Esophagus squamous epithelium (tissue), 5 donors: ENCODE measurements around the gene SLIRP. TPM values are rescaled to one million over a fixed set of nuclear protein-coding genes. Genes with fewer than 3 reads are reported as not detected.

Experiments used
- DNase-seq: peaks from one replicate; lab custom pipeline; 2025; lab: John Stamatoyannopoulos, UW
- H3K27ac ChIP-seq, 4 donors: fragments of 200-600 bp; sonication (generic); one replicate each; pipeline ENCODE4 v1.5.1; 2016 to 2019; ENCODE audit warnings: mild to moderate bottlenecking in 1 of 4
- H3K27me3 ChIP-seq, 4 donors: fragments of 200-600 bp; sonication (generic); 1 replicate in 3 of 4; 2 replicates in 1 of 4; pipeline versions ENCODE4 v1.5.1 to v1.6.0; 2017 to 2021; ENCODE audit warnings: antibody characterized with exemption in 1 of 4
- H3K36me3 ChIP-seq, 3 donors: fragments of 200-600 bp; sonication (generic); one replicate each; pipeline ENCODE4 v1.5.1; 2016 to 2019
- H3K4me1 ChIP-seq, 3 donors: fragments of 200-600 bp; sonication (generic); one replicate each; pipeline ENCODE4 v1.5.1; 2017 to 2019
- H3K4me3 ChIP-seq, 4 donors: fragments of 200-600 bp; sonication (generic); 1 replicate in 3 of 4; 2 replicates in 1 of 4; pipeline ENCODE4 v1.5.1; 2016 to 2019; ENCODE audit warnings: mild to moderate bottlenecking in 2 of 4, moderate library complexity in 1 of 4
- H3K9me3 ChIP-seq, 3 donors: fragments of 200-600 bp; sonication (generic); one replicate each; pipeline ENCODE4 v1.5.1; 2016 to 2019
- POLR2A ChIP-seq, 4 donors: fragments of 450-650 bp; IDR thresholded peaks; one replicate each; pipeline ENCODE4 v1.6.1; 2017; ENCODE audit warnings: antibody characterized with exemption in 4 of 4, mild to moderate bottlenecking in 4 of 4, moderate library complexity in 3 of 4
- WGBS, 2 donors: methylation state at CpG; one replicate each; pipeline ENCODE4 v1.1.5; 2018; 5-methylcytosine and 5-hydroxymethylcytosine counted together
- intact Hi-C: fragments of 100-400 bp; cut with DNase I; formaldehyde crosslinking; loops from one replicate; pipeline ENCODE4 v1.15.0; 2022
- total RNA-seq, 4 donors: library from RNA; depleted of rRNA; stranded (reverse); fragments of >200 nt; gene quantifications; one replicate each; pipeline ENCODE4 v1.1.0, GENCODE V29; 2016
- TF ChIP-seq, protein P1 (sequence below), 6 experiments: fragments of 450-650 bp in 4 of 6; fragments of 200-600 bp in 2 of 6; sonication (generic) in 2 of 6; IDR thresholded peaks; one replicate each; pipeline ENCODE4 v1.5.1; 2016 to 2019; ENCODE audit warnings: antibody characterized with exemption in 6 of 6, mild to moderate bottlenecking in 4 of 6, moderate library complexity in 4 of 6
- donor health status: DM: yes; HTN: yes; CAD: no.

Gene SLIRP
- total RNA-seq, 4 donors from 2014 or later: 125 to 487 (median 290) TPM

DNA sequence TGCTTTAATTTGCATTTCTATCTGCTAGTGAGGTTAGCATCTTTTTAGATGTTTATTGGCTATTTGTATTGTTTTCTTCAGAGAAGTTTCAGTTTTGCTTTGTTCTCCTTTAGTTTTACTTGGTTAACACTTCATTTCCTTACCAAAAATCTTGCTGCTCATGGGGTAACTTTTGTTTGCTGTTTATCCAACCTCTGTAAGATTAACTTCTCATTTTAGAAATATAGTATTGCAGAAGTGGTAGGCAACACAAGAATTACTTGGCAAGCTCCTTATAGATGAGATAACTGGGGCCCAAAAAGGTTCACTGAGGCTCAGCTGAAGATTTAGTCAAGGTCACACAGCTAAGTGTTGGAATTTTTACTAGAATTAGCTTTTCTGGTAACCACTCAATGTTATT is 40.6 kb upstream of the SLIRP start:
- Histone ChIP-seq H3K9me3 (no peaks in the 10 kb centered on the region), H3K27ac (no peak overlapping the region), H3K4me3 (no peak overlapping the region), H3K4me1 (peaks cover 0 to 8% (median 0%) of the 10 kb centered on the region in 3 donors), H3K36me3 (peaks cover 0 to 10% (median 0%) of the 10 kb centered on the region in 3 donors), H3K27me3 (no peaks in the 10 kb centered on the region)
- no peak for TF ChIP-seq POLR2A (IDR thresholded peaks at IDR 0.05)
- TF ChIP-seq, protein P1, sequence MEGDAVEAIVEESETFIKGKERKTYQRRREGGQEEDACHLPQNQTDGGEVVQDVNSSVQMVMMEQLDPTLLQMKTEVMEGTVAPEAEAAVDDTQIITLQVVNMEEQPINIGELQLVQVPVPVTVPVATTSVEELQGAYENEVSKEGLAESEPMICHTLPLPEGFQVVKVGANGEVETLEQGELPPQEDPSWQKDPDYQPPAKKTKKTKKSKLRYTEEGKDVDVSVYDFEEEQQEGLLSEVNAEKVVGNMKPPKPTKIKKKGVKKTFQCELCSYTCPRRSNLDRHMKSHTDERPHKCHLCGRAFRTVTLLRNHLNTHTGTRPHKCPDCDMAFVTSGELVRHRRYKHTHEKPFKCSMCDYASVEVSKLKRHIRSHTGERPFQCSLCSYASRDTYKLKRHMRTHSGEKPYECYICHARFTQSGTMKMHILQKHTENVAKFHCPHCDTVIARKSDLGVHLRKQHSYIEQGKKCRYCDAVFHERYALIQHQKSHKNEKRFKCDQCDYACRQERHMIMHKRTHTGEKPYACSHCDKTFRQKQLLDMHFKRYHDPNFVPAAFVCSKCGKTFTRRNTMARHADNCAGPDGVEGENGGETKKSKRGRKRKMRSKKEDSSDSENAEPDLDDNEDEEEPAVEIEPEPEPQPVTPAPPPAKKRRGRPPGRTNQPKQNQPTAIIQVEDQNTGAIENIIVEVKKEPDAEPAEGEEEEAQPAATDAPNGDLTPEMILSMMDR (IDR thresholded peaks at IDR 0.05): no peak
- DNase-seq: no peak
- intact Hi-C loops: no loop called here

DNA sequence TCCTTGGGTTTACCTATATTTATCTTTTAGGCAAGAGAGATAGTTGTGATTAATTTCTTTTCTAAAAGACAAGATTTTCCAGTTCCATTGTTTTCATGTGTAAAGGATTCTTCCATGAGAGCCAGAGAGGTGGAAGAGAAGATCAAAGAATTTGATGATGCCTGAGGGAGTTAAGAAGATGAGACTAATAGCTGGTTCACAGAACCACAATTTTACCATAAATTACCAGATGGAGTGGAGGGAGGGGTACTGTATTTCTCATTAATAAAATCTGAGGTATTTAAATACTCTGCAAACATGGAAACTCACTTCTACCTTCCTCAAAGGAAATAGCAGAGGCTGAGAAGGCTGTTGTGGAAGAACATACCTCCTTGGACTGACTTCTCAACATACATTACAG is 34.7 kb upstream of the SLIRP start:
- Histone ChIP-seq H3K27ac (no peak overlapping the region), H3K36me3 (peaks cover 0 to 56% (median 11%) of the 10 kb centered on the region in 3 donors), H3K4me1 (no peaks in the 10 kb centered on the region), H3K27me3 (no peaks in the 10 kb centered on the region), H3K4me3 (no peak overlapping the region), H3K9me3 (no peaks in the 10 kb centered on the region)
- TF ChIP-seq, protein P1 (IDR thresholded peaks at IDR 0.05): no peak
- intact Hi-C loops: no loop called here
- DNase-seq: no peak

DNA sequence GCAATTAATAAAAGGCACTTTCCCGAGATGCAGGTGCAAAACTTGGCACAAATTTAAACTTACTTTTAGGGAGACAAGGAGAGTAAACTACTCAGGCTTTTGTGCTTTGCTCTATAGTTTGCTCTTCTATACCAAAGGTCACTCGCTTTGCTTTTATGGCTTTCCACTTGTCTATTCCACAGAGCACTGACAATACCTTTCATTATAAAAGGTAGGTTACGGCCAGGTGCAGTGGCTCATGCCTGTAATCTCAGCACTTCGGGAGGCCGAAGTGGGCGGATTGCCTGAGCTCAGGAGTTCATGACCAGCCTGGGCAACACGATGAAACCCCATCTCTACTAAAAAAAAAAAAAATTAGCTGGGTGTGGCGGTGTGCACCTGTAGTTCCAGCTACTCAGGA is 33.0 kb upstream of the SLIRP start:
- WGBS, 2 donors: 86 to 88% methylated on average over 8 of the region's 8 CpGs

DNA sequence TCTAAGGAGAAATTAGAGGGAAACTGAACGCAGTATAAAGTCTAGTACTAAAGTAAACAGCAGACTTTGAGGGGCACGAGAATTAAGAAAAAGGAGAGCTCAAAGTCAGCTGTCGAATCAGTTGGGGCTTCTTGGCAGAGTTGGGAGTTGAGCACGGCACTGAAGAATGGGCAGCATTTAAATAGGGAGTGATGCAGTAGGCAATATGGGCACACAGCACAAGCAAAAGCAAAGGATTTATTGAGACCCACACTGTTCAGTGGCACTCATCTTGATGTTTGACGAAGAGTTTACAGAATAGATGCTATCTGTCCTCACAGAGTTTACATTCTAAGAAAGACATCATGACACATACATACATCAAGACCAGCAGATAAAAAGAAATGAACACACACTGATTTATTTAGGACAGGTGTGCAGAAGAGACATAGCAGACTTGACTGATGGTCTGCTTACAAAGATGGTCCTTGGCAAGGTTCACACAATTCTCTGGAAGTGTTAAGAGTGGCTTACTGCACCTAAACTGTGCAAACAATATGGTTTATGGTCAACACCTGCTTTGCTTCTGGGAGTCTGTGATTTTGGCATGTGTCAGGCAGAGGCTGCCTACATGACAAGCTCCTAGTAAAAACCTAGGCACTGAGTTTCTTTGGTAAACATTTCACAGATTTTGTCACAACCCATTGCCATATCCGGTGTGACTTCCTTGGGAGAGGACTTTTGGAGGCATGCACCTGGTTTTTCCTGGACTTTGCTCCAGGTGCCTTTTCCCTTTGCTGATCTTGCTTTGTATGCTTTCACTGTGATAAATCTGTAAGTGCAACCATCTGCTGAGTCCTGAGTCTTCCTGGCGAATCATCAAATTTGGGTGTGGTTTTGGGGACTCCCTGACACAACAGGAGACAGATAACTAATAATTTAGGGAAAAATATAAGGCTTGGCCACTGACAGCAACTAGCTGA is 26.4 kb upstream of the SLIRP start:
- H3K27me3 ChIP-seq: no peaks in the 10 kb centered on the region
- peaks cover 0 to 52% (median under 1%) of the 10 kb centered on the region in 3 donors for H3K36me3 ChIP-seq
- no peak for DNase-seq
- intact Hi-C loops: no loop called here
- TF ChIP-seq POLR2A (IDR thresholded peaks at IDR 0.05): no peak
- TF ChIP-seq, protein P1 (IDR thresholded peaks at IDR 0.05): no peak
- H3K4me1 ChIP-seq: peaks cover 0 to 11% (median 4%) of the 10 kb centered on the region in 3 donors
- no peak overlapping the region for H3K27ac ChIP-seq
- WGBS, 2 donors: 60 to 64% methylated on average over 7 of the region's 7 CpGs
- no peaks in the 10 kb centered on the region for H3K9me3 ChIP-seq
- H3K4me3 ChIP-seq: no peak overlapping the region

More for the DNA sequence above, 33.0 kb upstream of the SLIRP start:
- Histone ChIP-seq H3K9me3 (no peaks in the 10 kb centered on the region), H3K4me1 (no peaks in the 10 kb centered on the region), H3K27ac (no peak overlapping the region), H3K27me3 (no peaks in the 10 kb centered on the region), H3K4me3 (no peak overlapping the region), H3K36me3 (peaks cover 0 to 72% (median 11%) of the 10 kb centered on the region in 3 donors)
- intact Hi-C loops: no loop called here
- no peak for TF ChIP-seq POLR2A (IDR thresholded peaks at IDR 0.05)
- TF ChIP-seq, protein P1 (IDR thresholded peaks at IDR 0.05): no peak
- DNase-seq: no peak

DNA sequence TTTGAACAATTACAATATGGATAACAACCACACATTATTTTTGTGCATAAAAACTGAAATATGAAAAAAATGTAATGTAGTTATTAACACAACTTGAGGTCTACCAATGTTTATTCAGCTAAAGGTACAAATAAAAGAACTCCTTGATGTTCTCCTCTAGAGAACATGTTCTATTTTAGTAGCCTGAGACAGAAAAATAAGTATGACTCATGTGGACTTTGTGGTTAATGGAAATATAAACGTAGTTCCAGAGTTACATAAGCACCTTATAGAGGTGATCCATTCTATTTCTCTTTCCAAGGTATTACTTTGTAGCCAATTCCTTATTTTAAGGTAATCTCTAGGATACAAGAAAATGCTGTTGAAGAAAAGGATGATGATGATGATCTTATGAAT is 25.7 kb upstream of the SLIRP start:
- no peak for TF ChIP-seq POLR2A (IDR thresholded peaks at IDR 0.05)
- TF ChIP-seq, protein P1 (IDR thresholded peaks at IDR 0.05): no peak
- H3K27me3 ChIP-seq: no peaks in the 10 kb centered on the region
- no peak overlapping the region for H3K4me3 ChIP-seq
- no peaks in the 10 kb centered on the region for H3K9me3 ChIP-seq
- no peak for DNase-seq
- WGBS, 2 donors: 15 to 29% methylated on average over 1 of the region's 1 CpG
- no peak overlapping the region for H3K27ac ChIP-seq
- intact Hi-C loops: no loop called here
- H3K36me3 ChIP-seq: peaks cover 0 to 55% (median 4%) of the 10 kb centered on the region in 3 donors
- peaks cover 0 to 11% (median 4%) of the 10 kb centered on the region in 3 donors for H3K4me1 ChIP-seq
